Activated CD8-positive, alpha-beta T cell treated with anti-CD3 and anti-CD28 coated beads for 36 hours (primary cell): ENCODE measurements around the gene TSSK2. TPM values are rescaled to one million over a fixed set of nuclear protein-coding genes. Genes with fewer than 3 reads are reported as not detected.

Experiments
- ATAC-seq: fragments of 200-7000 bp; cut with Tn5 transposase; one replicate; pipeline ENCODE4 v1.10.0; 2021; ENCODE audit warnings: mild to moderate bottlenecking, moderate library complexity
- CTCF ChIA-PET: fragments of 350-600 bp; sonication (Branson Sonifier 250); formaldehyde crosslinking; loops from one replicate; lab custom pipeline; 2021; ENCODE audit warnings: antibody characterized with exemption; lab: Charles Lee
- POLR2A ChIA-PET: fragments of 350-600 bp; sonication (Branson Sonifier 250); formaldehyde crosslinking; loops from one replicate; lab custom pipeline; 2021; ENCODE audit warnings: antibody characterized with exemption; lab: Charles Lee
- DNase-seq: peaks from one replicate; pipeline ENCODE4 v3.0.0-alpha.2; 2020
- H3K27ac Mint-ChIP-seq: one replicate; pipeline ENCODE4 v1.8.0; 2021; ENCODE audit warnings: mild to moderate bottlenecking, mixed read lengths
- H3K27me3 Mint-ChIP-seq: one replicate; pipeline ENCODE4 v1.8.0; 2021; ENCODE audit warnings: mixed read lengths
- H3K36me3 Mint-ChIP-seq: one replicate; pipeline ENCODE4 v1.8.0; 2021; ENCODE audit warnings: low read depth, mixed read lengths
- H3K4me1 Mint-ChIP-seq: one replicate; pipeline ENCODE4 v1.8.0; 2021; ENCODE audit warnings: low read depth, mixed read lengths
- H3K4me3 Mint-ChIP-seq: one replicate; pipeline ENCODE4 v1.8.0; 2021; ENCODE audit warnings: mild to moderate bottlenecking, moderate library complexity, mixed read lengths
- H3K9me3 Mint-ChIP-seq: one replicate; pipeline ENCODE4 v1.8.0; 2021; ENCODE audit warnings: mixed read lengths
- intact Hi-C: fragments of 100-400 bp; cut with micrococcal nuclease; formaldehyde crosslinking; loops from one replicate; pipeline ENCODE4 v1.10.0; 2022
- total RNA-seq, 2 experiments: library from RNA; stranded (reverse); gene quantifications; one replicate each; pipeline ENCODE4 v1.2.3, GENCODE V29; 2021
- TF ChIP-seq, protein P1 (sequence below): fragments of 200-600 bp; IDR thresholded peaks from one replicate; pipeline ENCODE4 v1.8.0; 2022; ENCODE audit warnings: antibody characterized with exemption, mild to moderate bottlenecking

The TSSK2 gene
- total RNA-seq, 2 experiments from 2014 or later, result not detected

DNA sequence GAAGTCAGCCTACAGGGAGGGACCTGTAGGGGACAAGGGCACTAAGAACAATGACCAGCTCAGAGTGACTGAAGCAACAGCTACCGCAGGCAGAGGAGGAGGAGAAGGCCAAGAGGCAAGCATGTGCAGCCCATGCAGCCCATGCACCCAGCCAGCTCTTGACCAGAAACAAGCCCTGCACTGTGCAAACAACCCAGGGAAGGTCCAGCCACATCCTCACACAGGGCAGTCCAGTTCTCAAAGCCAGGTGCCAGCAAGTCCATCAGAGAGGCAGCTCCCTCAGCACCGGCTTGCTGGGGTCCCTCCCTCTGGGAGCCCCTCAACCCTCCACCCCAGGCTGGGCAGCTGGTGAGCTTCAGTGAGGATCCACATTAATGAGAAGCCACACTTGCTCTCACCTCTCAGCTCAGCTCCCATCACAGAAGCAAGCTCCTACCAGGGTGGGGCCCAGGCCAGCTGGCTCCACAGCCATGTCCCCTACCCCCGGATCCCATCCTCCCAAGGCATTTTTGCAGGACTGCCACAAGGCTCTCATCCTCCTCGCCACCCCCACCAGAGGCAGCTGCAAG lies 16.0 kb upstream of the TSSK2 start:
- CTCF ChIA-PET, result interaction anchor here (2.4 kb wide), 1 partner anchor 30 kb away, joined by 6 read pairs; the partner anchor contains the start of gene ESS2
- Mint-ChIP-seq H3K36me3 (peaks cover 7% of the 10 kb centered on the region), H3K9me3 (no peaks in the 10 kb centered on the region), H3K4me3 (no peak overlapping the region), H3K27me3 (no peaks in the 10 kb centered on the region), H3K4me1 (peaks cover 72% of the 10 kb centered on the region), H3K27ac (no peak overlapping the region)
- TF ChIP-seq, protein P1, sequence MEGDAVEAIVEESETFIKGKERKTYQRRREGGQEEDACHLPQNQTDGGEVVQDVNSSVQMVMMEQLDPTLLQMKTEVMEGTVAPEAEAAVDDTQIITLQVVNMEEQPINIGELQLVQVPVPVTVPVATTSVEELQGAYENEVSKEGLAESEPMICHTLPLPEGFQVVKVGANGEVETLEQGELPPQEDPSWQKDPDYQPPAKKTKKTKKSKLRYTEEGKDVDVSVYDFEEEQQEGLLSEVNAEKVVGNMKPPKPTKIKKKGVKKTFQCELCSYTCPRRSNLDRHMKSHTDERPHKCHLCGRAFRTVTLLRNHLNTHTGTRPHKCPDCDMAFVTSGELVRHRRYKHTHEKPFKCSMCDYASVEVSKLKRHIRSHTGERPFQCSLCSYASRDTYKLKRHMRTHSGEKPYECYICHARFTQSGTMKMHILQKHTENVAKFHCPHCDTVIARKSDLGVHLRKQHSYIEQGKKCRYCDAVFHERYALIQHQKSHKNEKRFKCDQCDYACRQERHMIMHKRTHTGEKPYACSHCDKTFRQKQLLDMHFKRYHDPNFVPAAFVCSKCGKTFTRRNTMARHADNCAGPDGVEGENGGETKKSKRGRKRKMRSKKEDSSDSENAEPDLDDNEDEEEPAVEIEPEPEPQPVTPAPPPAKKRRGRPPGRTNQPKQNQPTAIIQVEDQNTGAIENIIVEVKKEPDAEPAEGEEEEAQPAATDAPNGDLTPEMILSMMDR, result no peak
- no peak for DNase-seq
- POLR2A ChIA-PET, result interaction anchor here (0.6 to 0.9 kb wide), 2 partner anchors 12 to 27 kb away, joined by 3 read pairs; no protein-coding TSS in a partner anchor
- no peak for ATAC-seq
- intact Hi-C loops, result no loop called here

DNA sequence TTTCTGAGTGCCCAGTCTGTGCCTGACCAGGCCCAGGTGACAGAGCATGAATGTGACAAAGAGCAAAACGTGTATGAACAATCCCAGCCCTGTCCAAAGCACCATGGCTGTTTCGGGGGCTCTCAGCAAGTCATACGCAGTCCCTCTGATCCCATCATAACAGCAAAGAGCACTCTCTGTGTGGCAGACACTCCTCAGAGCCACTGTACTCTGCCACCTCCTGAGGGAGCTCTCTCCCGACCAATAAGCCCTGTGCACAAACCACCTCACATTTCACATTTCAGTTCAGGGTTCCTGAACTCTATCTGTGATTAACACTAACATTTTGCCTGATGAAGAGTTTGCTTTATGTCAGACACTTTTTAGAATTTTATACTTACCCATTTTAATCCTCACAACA lies 15.5 kb upstream of the TSSK2 start:
- no peak for ATAC-seq
- CTCF ChIA-PET, result interaction anchor here (2.4 kb wide), 1 partner anchor 29 kb away, joined by 6 read pairs; the partner anchor contains the start of gene ESS2
- POLR2A ChIA-PET, result interaction anchor here (0.6 to 0.9 kb wide), 2 partner anchors 12 to 26 kb away, joined by 3 read pairs; no protein-coding TSS in a partner anchor

DNA sequence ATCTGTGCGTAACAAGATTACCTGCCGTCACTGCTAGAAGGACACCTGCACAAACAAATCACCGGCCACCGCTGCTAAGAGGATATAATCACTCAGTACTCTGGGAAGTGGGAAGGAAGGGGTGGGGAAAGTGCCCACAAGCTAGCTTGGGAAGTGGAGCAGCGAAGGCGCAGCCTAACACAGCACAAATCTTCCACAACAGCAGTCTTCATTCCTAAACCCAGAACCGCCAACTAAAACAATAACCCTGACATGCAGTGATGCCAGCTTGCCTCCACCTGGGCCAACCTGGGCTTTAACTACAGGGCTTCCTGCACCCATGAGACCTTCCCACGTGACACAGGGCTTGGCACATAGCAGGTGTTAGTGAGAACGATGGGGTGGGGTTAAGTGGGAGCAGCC lies 14.0 kb upstream of the TSSK2 start:
- H3K4me1 Mint-ChIP-seq, result peaks cover 70% of the 10 kb centered on the region
- ChIA-PET CTCF (interaction anchor here (1.7 to 2.4 kb wide), 2 partner anchors 12 to 28 kb away, joined by 3 to 6 read pairs; partner anchors contain the start of gene ESS2), POLR2A (no interaction called here)
- no peak overlapping the region for H3K27ac Mint-ChIP-seq
- H3K36me3 Mint-ChIP-seq, result peaks cover 8% of the 10 kb centered on the region
- intact Hi-C loops, result no loop called here
- TF ChIP-seq, protein P1, result no peak
- no peaks in the 10 kb centered on the region for H3K27me3 Mint-ChIP-seq
- ATAC-seq (no peak), DNase-seq (no peak)
- H3K9me3 Mint-ChIP-seq, result no peaks in the 10 kb centered on the region
- H3K4me3 Mint-ChIP-seq, result no peak overlapping the region

More for the DNA sequence above, 15.5 kb upstream of the TSSK2 start:
- H3K9me3 Mint-ChIP-seq, result no peaks in the 10 kb centered on the region
- H3K4me3 Mint-ChIP-seq, result no peak overlapping the region
- H3K27ac Mint-ChIP-seq, result no peak overlapping the region
- DNase-seq, result no peak
- no peaks in the 10 kb centered on the region for H3K27me3 Mint-ChIP-seq
- H3K36me3 Mint-ChIP-seq, result peaks cover 7% of the 10 kb centered on the region
- TF ChIP-seq, protein P1, result no peak
- intact Hi-C loops, result no loop called here
- peaks cover 73% of the 10 kb centered on the region for H3K4me1 Mint-ChIP-seq

DNA sequence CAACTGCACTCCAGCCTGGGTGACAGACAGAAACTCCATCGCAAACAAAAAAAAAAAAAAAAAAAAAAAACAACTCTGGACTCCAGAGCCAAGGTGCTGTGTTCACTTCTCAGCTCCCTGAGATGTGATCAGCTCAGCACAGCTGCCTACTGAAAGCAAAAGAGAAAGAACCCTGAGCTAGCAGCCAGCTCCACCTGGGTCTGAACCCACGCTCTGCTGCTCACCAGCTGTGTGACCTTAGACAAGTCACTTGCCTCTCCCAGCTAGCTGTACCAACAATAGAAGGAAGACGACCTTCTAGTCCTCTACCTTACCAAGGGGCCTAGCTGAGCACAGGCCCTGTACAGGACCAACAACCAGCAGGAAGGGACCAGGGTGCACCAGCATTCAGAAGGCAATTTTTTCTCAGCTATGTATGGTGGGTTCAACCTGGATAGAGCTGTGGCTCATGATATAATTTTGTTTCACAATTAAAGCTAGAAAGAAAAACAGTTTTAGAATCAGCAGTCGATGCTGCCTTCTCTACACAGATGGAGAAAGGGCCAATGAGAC lies 12.7 kb upstream of the TSSK2 start:
- CTCF ChIA-PET, result interaction anchor here (0.7 to 1.8 kb wide), 4 partner anchors 8 to 25 kb away, joined by 3 to 5 read pairs (median 4); partner anchors contain the start of gene ESS2
- Mint-ChIP-seq H3K27ac (peak overlapping the region; percentile 52), H3K4me1 (peaks cover 63% of the 10 kb centered on the region), H3K9me3 (no peaks in the 10 kb centered on the region), H3K27me3 (no peaks in the 10 kb centered on the region), H3K36me3 (peaks cover 5% of the 10 kb centered on the region), H3K4me3 (no peak overlapping the region)
- intact Hi-C loops, result no loop called here
- POLR2A ChIA-PET, result interaction anchor here (1.1 to 1.4 kb wide), 3 partner anchors 8 to 56 kb away, joined by 3 to 5 read pairs (median 4); partner anchors contain the start of gene ESS2
- DNase-seq, result peak; percentile 54
- TF ChIP-seq, protein P1, result no peak
- ATAC-seq, result no peak

DNA sequence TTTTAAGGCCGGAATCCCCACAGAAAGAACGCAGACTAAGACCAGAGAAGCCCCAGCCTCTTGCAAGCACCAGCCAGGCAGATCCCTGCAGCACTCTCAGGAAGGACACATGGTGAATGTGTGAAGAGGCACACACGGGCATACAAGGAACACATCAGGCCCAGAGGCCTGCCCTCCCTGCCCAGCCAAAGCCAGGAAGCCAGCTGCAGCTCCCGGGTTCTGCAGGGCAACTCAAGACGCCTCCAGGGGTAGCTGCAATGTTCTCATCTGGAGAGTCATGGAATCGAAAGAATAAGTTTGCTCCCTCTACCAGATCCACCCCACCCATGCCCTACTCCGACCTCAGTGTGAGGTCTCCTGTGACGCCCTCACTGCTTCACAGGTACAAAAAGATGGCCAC lies 11.2 kb upstream of the TSSK2 start:
- DNase-seq, result no peak
- Mint-ChIP-seq H3K4me3 (peak overlapping the region; percentile 92), H3K4me1 (peaks cover 58% of the 10 kb centered on the region), H3K27me3 (no peaks in the 10 kb centered on the region), H3K27ac (peak overlapping the region; percentile 69), H3K36me3 (peaks cover 5% of the 10 kb centered on the region), H3K9me3 (no peaks in the 10 kb centered on the region)
- intact Hi-C loops, result no loop called here
- ChIA-PET CTCF (no interaction called here), POLR2A (interaction anchor here (2.0 kb wide), 1 partner anchor 13 kb away, joined by 8 read pairs; no protein-coding TSS in a partner anchor)
- TF ChIP-seq, protein P1, result no peak
- ATAC-seq, result no peak
